Activated CD8-positive, alpha-beta memory T cell treated with anti-CD3 and anti-CD28 coated beads, Interleukin-2, amount 50 U/mL, for 48 hours (primary cell): ENCODE measurements around the gene TAMM41.
"Not testable (repeated sequence)": the region's sequence is repeated elsewhere in the genome, so short reads cannot be mapped to it uniquely, and the experiment has no call there.

Experiments used
- DNase-seq: peaks from one replicate; pipeline ENCODE4 v3.0.0-alpha.2; 2020

TAMM41 gene

GRCh38 chr3:11764931-11765363, 81.7 kb downstream of the TAMM41 start:
- DNase-seq = peak; percentile 64

- no peak for DNase-seq
These were observed 86.7 kb downstream of the TAMM41 start for GRCh38 chr3:11759996-11760395.

GRCh38 chr3:11757929-11758328, 88.8 kb downstream of the TAMM41 start:
- no peak for DNase-seq

- no peak for DNase-seq
These were observed 89.2 kb downstream of the TAMM41 start for GRCh38 chr3:11757441-11757875.

- no peak for DNase-seq
These were observed 91.4 kb downstream of the TAMM41 start for GRCh38 chr3:11755276-11755675.

- not testable (repeated sequence) for DNase-seq
These were observed 94.4 kb downstream of the TAMM41 start for GRCh38 chr3:11752254-11752653.

GRCh38 chr3:11748306-11748705, 98.4 kb downstream of the TAMM41 start:
- not testable (repeated sequence) for DNase-seq
